Activated CD4-positive, CD25-positive, alpha-beta regulatory T cell treated with anti-CD3 and anti-CD28 coated beads, Interleukin-2, amount 50 U/mL, for 72 hours (primary cell): ENCODE measurements around the gene MAPRE2.
"Not testable (repeated sequence)": the region's sequence is repeated elsewhere in the genome, so short reads cannot be mapped to it uniquely, and the experiment has no call there.

Experiments
- DNase-seq: peaks from one replicate; pipeline ENCODE4 v3.0.0; 2021

The MAPRE2 gene

DNA sequence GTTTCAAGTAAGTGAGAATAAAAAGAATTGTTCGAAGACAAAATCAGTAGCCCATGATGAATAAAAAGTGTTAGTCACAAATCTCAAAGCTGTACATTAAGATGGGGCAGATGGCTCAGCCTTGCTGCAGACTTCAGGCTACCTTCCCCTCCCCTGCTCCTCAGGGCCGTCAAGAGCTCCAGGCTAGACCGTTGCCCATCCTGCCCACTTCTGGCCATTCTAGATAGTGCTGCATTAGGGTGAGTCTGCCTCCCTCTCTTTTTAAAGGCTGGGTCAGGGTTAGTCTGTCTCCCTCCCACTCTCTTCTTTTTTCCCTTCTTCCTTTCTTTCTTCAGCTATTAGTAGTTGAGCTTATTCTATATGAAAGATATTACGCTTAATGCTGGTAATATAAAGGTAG, 86.0 kb downstream of the MAPRE2 start:
- DNase-seq = no peak

- no peak for DNase-seq
These were observed 87.5 kb downstream of the MAPRE2 start for GRCh38 chr18:35128675-35129074.

GRCh38 chr18:35130236-35130635, 89.0 kb downstream of the MAPRE2 start:
- no peak for DNase-seq

DNA sequence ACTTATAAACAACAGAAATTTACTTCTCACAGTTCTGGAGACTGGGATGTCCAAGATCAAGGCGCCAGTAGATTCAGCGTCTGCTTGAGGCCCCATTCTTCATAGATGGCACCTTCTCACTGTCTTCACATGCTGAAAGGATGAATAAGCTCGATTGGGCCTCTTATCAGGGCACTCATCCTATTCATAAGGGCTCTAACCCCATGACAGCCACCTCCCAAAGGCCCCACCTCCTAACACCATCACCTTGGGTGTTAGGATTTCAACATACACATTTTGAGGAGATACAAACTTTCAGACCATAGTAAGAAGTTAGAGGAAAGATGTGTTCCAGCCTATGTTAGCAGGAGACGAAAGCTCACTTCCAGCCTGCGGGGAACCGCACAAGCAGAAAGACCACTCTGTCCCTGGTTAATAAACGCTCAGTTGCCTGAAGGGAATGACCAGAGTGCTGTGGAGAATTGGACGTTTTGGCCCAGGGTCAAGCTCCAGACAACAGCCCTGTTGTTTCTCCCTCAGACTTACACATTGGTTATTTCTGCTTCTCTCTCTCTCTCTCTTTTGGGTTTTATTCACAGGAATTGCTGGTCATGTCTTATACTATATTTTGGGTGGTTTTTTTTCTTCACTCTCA, 90.3 kb downstream of the MAPRE2 start:
- DNase-seq = no peak

DNA sequence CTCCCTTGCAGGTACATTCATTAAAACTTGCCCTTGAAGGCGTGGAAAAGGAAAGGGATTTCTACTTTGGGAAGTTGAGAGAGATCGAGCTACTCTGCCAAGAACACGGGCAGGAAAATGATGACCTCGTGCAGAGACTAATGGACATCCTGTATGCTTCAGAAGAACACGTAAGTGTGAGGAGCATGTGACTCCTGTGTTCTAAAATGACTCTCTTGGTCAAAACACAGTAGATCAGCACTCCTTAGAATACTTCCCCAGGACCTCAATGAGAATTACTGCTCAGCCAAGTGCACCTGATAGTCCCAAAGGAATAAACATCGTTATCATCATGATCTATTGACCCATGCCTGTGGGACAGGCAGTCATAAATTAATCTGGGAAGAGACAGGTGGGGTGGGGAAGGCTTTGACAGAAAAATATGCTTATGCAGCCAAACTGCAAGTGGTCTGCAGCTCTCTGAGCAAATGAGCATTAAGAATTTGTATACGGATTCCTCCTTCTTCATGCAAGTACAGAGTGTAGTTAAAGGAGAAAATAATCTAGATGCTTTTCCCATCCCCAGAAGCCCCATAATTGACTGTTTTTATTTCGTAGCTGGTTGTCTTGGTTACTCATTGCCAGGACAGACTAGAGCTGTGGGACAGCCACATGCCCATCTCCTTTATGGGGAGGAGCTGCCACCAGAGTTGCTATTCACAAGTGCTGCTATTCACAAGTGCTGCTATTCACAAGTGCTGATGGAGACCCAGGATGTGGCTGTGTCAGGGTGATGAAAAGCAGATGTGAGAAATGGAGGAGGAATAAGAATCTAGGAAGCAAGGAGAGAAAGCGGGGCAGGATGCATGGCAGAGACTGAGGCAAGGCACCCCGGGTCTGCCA, 91.0 kb downstream of the MAPRE2 start:
- DNase-seq = no peak

GRCh38 chr18:35134190-35134730, 93.0 kb downstream of the MAPRE2 start:
- DNase-seq = no peak

GRCh38 chr18:35134791-35135531, 93.7 kb downstream of the MAPRE2 start:
- DNase-seq = no peak

- no peak for DNase-seq
These were observed 95.0 kb downstream of the MAPRE2 start for GRCh38 chr18:35136248-35136647.

GRCh38 chr18:35136885-35137284, 95.7 kb downstream of the MAPRE2 start:
- DNase-seq = no peak

DNA sequence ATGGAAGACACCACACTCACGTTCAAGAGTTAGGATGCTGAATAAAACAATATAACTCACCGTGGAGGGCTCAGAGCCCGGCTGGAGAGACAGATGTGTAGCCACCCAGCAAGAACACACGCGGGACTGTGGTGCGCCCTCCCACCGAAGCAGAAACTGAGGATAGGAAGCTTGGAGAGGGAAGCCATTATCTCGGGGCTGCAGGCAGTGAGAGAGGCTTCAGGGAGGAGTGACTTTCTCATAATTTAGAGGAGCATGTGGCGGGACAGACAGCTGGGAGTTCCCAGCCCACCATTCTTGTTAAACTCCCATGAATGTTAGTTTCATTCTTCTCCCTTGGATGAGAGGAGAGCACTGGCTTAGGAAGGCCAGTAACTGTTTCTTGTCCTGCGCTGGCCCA, 96.4 kb downstream of the MAPRE2 start:
- DNase-seq = no peak

- no peak for DNase-seq
These were observed 97.6 kb downstream of the MAPRE2 start for GRCh38 chr18:35138773-35139172.

DNA sequence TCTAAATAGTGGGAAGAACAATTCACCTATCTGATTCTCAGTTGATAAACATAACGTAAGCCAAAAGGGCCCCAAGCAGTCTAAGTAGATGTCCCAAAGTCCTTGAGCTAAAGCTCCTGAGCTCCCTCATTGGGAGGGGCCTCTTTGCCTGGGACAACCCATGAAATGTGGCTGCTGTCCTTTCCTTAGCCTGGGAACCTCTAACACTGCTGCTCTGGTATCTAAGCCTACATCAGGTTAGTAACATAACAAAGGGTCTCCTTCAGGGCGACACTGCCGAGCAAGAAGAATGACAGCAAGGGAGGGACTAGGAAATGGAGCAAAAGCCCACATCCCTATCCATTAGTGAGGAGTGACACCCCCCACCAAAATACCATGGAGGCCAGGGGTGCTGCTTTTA, 98.3 kb downstream of the MAPRE2 start:
- DNase-seq = no peak

DNA sequence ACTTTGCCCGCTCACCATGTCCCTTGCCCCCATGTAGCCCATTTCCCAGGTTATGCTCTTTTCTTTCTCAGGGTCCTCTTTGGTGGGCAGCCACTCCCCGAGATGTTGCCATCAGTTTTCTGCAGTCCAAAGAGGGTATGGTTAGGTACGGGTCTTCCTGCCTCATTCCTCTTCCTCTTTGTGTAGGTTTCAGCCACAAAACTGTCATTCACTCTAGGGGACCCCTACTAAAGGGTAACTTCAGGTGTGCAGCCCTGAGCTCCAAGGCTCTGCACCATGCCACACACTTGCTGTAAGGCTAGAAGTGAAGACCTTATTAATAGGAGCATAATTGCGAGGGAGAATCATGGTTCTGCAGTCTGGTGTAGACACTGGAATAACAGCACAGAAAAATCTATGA, 99.9 kb downstream of the MAPRE2 start:
- no peak for DNase-seq

DNA sequence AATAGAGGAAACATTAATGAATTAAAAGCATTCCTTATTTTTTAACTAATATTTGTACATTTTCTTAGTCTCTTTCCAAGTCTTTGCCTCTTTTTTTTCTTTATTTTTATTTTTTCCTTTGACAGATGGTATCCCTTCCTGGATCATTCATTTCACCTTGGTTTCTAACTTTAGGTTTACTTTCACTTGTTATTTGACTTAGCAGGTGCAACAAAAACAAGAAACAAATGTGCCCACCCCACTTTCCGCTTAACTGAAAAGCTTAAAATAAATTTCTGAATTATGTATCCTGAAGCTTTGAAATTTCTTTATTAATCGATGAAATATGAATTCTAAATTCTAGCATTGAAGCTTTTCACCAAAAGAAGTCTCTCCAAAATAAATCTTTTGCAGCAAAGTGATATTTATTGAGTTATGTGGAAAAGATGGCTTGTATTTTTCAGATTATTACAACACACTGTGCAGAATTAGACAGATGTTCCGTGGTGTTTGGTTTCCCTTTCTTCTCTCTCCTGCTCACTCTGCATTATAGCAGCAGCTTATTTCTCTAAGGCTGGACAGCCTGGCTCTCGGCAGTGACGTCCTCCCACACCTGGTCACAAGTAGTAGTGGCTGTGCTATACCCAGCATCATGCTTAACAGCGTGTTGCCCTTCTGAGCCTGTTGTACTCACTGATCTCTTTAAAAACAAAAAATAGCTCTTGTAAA, 100.5 kb downstream of the MAPRE2 start:
- DNase-seq = no peak

DNA sequence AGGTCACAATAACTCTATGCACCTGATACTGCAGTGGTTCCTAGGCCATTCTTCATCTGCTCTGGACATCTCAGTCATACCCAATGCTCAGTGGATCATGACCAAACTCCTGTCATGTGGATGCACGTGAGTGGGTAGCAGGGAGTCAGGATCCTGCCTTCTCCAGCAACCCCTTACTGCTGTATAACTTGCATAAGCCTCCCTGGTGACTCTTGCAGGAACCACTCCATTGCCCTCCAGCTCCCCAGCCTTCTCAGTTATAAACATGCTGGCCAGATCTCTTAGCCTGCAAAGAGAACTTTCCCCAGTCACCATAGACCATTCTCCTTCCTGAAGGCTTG, 101.0 kb downstream of the MAPRE2 start:
- DNase-seq = no peak

GRCh38 chr18:35143622-35144596, 102.7 kb downstream of the MAPRE2 start:
- no peak for DNase-seq

- DNase-seq = no peak
These were observed 103.5 kb downstream of the MAPRE2 start for GRCh38 chr18:35144698-35145097.

- DNase-seq = not testable (repeated sequence)
These were observed 109.0 kb downstream of the MAPRE2 start for GRCh38 chr18:35150195-35150594.

DNA sequence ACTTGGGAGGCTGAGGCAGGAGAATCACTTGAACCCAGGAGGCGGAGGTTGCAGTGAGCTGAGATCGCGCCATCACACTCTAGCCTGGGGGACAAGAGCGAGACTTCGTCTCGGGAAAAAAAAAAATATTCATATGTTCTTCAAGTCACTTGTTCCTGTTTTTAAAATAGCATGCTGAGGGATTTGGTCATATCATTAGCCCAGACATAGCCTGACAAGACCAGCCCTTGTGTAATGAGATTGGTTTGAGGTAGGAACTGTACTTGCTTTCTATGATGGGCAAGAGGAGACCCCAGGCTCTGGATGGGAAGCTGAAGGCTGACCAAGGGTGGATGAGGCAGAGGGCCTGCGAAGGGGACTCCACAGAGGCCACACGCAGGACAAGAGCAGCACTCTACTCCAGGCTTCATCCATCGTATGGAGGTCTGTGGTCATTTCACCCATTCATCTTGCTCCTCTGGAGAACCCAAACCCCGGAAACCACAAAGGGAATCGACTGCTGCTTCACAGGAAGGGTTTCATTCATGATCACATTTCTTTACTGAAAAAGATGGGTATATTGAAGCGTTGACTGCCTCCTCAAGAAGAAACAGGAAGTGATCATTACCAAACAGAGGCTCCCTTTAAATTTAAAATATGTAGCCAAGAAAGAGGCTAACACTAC, 112.5 kb downstream of the MAPRE2 start:
- DNase-seq = no peak

DNA sequence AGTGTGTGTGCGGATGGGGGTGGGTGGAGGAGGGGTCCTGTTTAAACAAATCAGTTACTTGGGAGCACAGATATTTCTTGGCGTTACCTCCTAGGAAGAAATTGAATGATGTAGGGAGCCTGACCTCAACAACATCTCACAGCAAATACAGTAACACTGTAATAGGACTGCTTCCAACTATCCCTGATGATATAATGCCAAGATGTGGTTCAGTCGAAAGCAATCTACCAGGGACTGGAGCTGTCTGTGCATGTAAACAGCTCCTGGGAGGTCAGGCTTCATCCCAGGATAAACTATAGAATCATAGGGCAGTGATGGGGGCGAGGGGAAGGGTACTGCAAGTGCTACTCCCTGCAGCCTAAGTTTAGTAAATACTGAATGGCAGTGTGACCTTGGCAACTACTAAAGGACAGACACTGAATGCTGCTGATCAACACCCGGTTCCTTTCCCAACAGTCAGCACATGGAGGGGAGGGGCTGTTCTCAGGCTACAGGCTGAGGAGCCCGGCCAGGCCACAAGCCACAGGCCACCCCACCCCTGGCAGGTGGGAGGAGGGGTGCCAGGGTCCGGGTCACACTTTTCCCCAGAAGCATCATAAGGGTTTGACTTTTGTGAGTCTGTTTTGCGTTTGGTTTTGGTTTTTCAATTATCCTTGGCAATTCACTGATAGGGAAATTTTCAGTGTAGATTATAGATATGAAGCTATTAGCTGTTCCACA, 114.3 kb downstream of the MAPRE2 start:
- DNase-seq = no peak
